ENCODE measurements around the gene FOXA2.

GRCh38 chr20:22544462-22544861, 39.9 kb downstream of the FOXA2 start:
- TF ChIP-seq, protein P1, sequence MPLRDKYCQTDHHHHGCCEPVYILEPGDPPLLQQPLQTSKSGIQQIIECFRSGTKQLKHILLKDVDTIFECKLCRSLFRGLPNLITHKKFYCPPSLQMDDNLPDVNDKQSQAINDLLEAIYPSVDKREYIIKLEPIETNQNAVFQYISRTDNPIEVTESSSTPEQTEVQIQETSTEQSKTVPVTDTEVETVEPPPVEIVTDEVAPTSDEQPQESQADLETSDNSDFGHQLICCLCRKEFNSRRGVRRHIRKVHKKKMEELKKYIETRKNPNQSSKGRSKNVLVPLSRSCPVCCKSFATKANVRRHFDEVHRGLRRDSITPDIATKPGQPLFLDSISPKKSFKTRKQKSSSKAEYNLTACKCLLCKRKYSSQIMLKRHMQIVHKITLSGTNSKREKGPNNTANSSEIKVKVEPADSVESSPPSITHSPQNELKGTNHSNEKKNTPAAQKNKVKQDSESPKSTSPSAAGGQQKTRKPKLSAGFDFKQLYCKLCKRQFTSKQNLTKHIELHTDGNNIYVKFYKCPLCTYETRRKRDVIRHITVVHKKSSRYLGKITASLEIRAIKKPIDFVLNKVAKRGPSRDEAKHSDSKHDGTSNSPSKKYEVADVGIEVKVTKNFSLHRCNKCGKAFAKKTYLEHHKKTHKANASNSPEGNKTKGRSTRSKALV (CRISPR knock-in tag; IDR thresholded peaks at IDR 0.05) = no peak
- TF ChIP-seq MXI1 (IDR thresholded peaks at IDR 0.05; ENCODE audit: borderline replicate concordance, low read depth, low read length) = no peak
- no peak for TF ChIP-seq PTBP1 (IDR thresholded peaks at IDR 0.05; ENCODE audit: low read depth, low read length, poor library complexity, severe bottlenecking)
- no peak for TF ChIP-seq CREM (IDR thresholded peaks at IDR 0.05)
- no peak for TF ChIP-seq CREM (CRISPR knock-in tag; IDR thresholded peaks at IDR 0.05)
- no peak for TF ChIP-seq HOXD1 (CRISPR knock-in tag; IDR thresholded peaks at IDR 0.05)
- TF ChIP-seq ATAD3A (CRISPR knock-in tag; IDR thresholded peaks at IDR 0.05) = no peak
- no peak for TF ChIP-seq SRF (IDR thresholded peaks at IDR 0.05; ENCODE audit: low read depth, low read length)
- no peak for TF ChIP-seq TSC22D2 (CRISPR knock-in tag; IDR thresholded peaks at IDR 0.05; ENCODE audit: borderline replicate concordance)
- no peak for TF ChIP-seq NR2C2 (CRISPR knock-in tag; IDR thresholded peaks at IDR 0.05; ENCODE audit: borderline replicate concordance)
- TF ChIP-seq EP300 (IDR thresholded peaks at IDR 0.05; ENCODE audit: low read depth in 2 of 2, low read length in 2 of 2) = no peak
- TF ChIP-seq EP300 (CRISPR knock-in tag; IDR thresholded peaks at IDR 0.05; ENCODE audit: borderline replicate concordance) = no peak
